Hepatocyte (in vitro differentiated cells): ENCODE results near the gene DGKK. TPM values are rescaled to one million over a fixed set of nuclear protein-coding genes. Genes with fewer than 3 reads are reported as not detected.

Experiments used
- DNase-seq: peaks from one replicate; pipeline ENCODE4 v3.0.0-alpha.2; 2016; ENCODE audit warnings: low spot score
- H2AFZ ChIP-seq: fragments of 200-600 bp; sonication (generic); 2 replicates; pipeline ENCODE4 v1.6.0; 2016; ENCODE audit warnings: antibody characterized with exemption, mild to moderate bottlenecking
- H3K27ac ChIP-seq: fragments of 200-600 bp; sonication (generic); 2 replicates; pipeline ENCODE4 v1.5.1; 2016; ENCODE audit warnings: mild to moderate bottlenecking
- H3K27me3 ChIP-seq: fragments of 200-600 bp; sonication (generic); 2 replicates; pipeline ENCODE4 v1.6.1; 2016
- H3K36me3 ChIP-seq: fragments of 200-600 bp; sonication (generic); replicated peaks from 2 replicates; pipeline ENCODE4 v1.5.1; 2016; ENCODE audit warnings: low read depth; ENCODE audit not compliant: insufficient read depth
- H3K4me1 ChIP-seq: fragments of 200-600 bp; sonication (generic); 2 replicates; pipeline ENCODE4 v1.5.1; 2016; ENCODE audit warnings: mild to moderate bottlenecking, moderate library complexity; ENCODE audit not compliant: insufficient read depth
- H3K4me2 ChIP-seq: fragments of 200-600 bp; sonication (generic); 2 replicates; pipeline ENCODE4 v1.6.0; 2016
- H3K4me3 ChIP-seq: fragments of 200-600 bp; sonication (generic); 2 replicates; pipeline ENCODE4 v1.5.1; 2016; ENCODE audit warnings: mild to moderate bottlenecking
- H3K79me2 ChIP-seq: fragments of 200-600 bp; sonication (generic); 2 replicates; pipeline ENCODE4 v1.6.0; 2017; ENCODE audit warnings: mild to moderate bottlenecking
- H3K9me2 ChIP-seq: fragments of 200-600 bp; sonication (generic); replicated peaks from 2 replicates; pipeline ENCODE4 v1.6.0; 2017; ENCODE audit warnings: mild to moderate bottlenecking; ENCODE audit not compliant: insufficient read depth
- H3K9me3 ChIP-seq: fragments of 200-600 bp; sonication (generic); 2 replicates; pipeline ENCODE4 v1.5.1; 2016; ENCODE audit warnings: low read depth, mild to moderate bottlenecking
- H4K20me1 ChIP-seq: fragments of 200-600 bp; sonication (generic); 2 replicates; pipeline ENCODE4 v1.6.0; 2016; ENCODE audit warnings: mild to moderate bottlenecking; ENCODE audit not compliant: insufficient read depth, poor library complexity, severe bottlenecking
- EZH2 ChIP-seq: fragments of 200-600 bp; sonication (generic); IDR thresholded peaks from 2 replicates; pipeline ENCODE4 v1.6.1; 2016; ENCODE audit warnings: antibody characterized with exemption, mild to moderate bottlenecking, borderline replicate concordance
- EZH2phosphoT487 ChIP-seq: fragments of 200-600 bp; sonication (generic); IDR thresholded peaks from one replicate; pipeline ENCODE4 v1.6.1; 2018; ENCODE audit warnings: antibody characterized with exemption, mild to moderate bottlenecking, low read depth, moderate library complexity; ENCODE audit not compliant: unreplicated experiment, severe bottlenecking
- WGBS: methylation state at CpG from one replicate; pipeline ENCODE4 v1.1.6; 2016; ENCODE audit warnings: low lambda C conversion rate; ENCODE audit errors: missing lambda C conversion rate; 5-methylcytosine and 5-hydroxymethylcytosine counted together
- polyA plus RNA-seq: library from polyadenylated mRNA; unstranded; fragments of >200 nt; fragmentation: Nextera tagmentation; extraction: Ambion mirVana; gene quantifications from 2 replicates; pipeline ENCODE4 v1.2.1, GENCODE V29; 2016
- total RNA-seq: library from RNA; depleted of rRNA; stranded (reverse); fragments of >200 nt; gene quantifications from 2 replicates; pipeline ENCODE4 v1.2.3, GENCODE V29; 2014
- TF ChIP-seq, protein P1 (sequence below): fragments of 200-600 bp; sonication (generic); IDR thresholded peaks from 2 replicates; pipeline ENCODE4 v1.5.1; 2016; ENCODE audit warnings: antibody characterized with exemption, mild to moderate bottlenecking; ENCODE audit not compliant: poor library complexity

The DGKK gene, protein sequence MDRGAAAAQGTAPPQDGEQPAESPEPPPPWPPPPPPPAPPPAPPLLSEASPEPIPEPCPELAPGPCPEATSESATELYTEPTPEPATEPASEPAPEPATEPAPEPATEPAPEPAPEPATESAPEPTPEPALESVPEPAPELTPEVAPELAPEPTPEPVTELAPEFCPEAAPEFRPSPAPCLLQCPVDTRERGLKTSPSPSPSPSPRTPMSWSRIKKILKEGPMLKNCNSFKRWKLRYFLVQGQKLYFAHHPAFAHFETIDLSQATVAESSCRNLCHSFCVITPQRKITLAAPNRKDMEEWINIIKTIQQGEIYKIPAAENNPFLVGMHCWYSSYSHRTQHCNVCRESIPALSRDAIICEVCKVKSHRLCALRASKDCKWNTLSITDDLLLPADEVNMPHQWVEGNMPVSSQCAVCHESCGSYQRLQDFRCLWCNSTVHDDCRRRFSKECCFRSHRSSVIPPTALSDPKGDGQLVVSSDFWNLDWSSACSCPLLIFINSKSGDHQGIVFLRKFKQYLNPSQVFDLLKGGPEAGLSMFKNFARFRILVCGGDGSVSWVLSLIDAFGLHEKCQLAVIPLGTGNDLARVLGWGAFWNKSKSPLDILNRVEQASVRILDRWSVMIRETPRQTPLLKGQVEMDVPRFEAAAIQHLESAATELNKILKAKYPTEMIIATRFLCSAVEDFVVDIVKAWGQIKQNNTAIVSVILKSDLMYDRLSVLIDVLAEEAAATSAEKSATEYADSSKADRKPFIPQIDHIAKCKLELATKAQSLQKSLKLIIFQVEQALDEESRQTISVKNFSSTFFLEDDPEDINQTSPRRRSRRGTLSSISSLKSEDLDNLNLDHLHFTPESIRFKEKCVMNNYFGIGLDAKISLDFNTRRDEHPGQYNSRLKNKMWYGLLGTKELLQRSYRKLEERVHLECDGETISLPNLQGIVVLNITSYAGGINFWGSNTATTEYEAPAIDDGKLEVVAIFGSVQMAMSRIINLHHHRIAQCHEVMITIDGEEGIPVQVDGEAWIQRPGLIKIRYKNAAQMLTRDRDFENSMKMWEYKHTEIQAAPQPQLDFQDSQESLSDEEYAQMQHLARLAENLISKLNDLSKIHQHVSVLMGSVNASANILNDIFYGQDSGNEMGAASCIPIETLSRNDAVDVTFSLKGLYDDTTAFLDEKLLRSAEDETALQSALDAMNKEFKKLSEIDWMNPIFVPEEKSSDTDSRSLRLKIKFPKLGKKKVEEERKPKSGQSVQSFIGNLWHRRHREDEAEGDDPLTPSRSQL
- total RNA-seq (0.36 and 0.40 TPM in 2 replicates), polyA plus RNA-seq (not detected in 2 replicates)

DNA sequence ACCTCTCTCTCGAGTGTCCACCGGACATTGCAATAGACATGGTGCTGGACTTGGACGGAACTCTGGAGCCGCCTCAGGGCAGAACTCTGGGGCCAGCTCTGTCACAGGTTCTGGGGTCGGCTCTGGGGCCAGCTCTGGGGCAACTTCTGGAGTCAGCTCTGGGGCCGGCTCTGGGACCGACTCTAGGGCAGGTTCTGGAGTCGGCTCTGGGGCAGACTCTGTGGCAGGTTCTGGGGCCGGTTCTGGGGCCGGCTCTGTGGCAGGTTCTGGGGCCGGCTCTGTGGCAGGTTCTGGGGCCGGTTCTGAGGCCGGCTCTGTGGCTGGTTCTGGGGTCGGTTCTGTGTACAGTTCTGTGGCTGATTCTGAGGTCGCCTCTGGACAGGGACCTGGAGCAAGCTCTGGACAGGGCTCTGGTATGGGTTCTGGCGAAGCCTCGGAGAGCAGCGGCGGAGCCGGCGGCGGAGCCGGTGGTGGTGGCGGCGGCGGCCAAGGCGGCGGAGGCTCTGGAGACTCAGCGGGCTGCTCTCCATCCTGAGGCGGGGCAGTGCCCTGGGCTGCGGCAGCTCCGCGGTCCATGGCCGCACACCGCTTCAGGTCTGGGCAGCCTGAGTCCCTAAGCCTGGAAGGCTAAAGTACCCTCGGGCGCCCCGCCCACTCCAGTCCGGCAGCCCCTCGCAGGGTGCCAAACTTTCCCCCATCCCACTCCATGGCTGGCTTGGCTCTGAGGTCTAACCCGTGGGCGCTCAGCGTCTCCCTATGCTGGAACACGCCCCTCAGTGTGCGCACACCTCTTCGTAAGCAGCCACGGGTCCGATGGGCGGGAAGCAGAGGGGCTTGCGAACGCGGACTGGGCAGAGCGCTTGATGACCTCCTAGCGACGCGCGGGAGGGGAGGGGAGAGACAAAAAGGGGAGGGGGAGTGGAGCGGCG is at the start of gene DGKK:
DGKK (minus strand) TSS at position 723 of the 929 bp plus-strand sequence; CDS start at position 576, 147 bp downstream.
- no peak within 1 kb of the TSS for H2AFZ ChIP-seq
- H3K9me3 ChIP-seq, result no peaks in the 10 kb centered on the region
- peaks cover 77% of the 10 kb centered on the region for H3K27me3 ChIP-seq
- no peaks in the 10 kb centered on the region for H4K20me1 ChIP-seq
- H3K36me3 ChIP-seq, result no peaks in the 10 kb centered on the region
- WGBS, result 52% methylated on average over 50 of the region's 59 CpGs
- DNase-seq, result peak; percentile 31
- TF ChIP-seq EZH2 (no peak), EZH2phosphoT487 (no peak)
- TF ChIP-seq, protein P1, sequence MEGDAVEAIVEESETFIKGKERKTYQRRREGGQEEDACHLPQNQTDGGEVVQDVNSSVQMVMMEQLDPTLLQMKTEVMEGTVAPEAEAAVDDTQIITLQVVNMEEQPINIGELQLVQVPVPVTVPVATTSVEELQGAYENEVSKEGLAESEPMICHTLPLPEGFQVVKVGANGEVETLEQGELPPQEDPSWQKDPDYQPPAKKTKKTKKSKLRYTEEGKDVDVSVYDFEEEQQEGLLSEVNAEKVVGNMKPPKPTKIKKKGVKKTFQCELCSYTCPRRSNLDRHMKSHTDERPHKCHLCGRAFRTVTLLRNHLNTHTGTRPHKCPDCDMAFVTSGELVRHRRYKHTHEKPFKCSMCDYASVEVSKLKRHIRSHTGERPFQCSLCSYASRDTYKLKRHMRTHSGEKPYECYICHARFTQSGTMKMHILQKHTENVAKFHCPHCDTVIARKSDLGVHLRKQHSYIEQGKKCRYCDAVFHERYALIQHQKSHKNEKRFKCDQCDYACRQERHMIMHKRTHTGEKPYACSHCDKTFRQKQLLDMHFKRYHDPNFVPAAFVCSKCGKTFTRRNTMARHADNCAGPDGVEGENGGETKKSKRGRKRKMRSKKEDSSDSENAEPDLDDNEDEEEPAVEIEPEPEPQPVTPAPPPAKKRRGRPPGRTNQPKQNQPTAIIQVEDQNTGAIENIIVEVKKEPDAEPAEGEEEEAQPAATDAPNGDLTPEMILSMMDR, result no peak
- no peaks in the 10 kb centered on the region for H3K4me1 ChIP-seq
- peak within 1 kb of the TSS; percentile 81 for H3K4me2 ChIP-seq
- peak within 1 kb of the TSS; percentile 20 for H3K4me3 ChIP-seq
- no peaks in the 10 kb centered on the region for H3K79me2 ChIP-seq
- H3K27ac ChIP-seq, result no peak within 1 kb of the TSS
- H3K9me2 ChIP-seq, result no peaks in the 10 kb centered on the region

- Histone ChIP-seq H3K9me2 (no peaks in the 10 kb centered on the region), H3K4me1 (no peaks in the 10 kb centered on the region), H2AFZ (no peak overlapping the region), H3K36me3 (no peaks in the 10 kb centered on the region), H3K79me2 (no peaks in the 10 kb centered on the region), H3K9me3 (no peaks in the 10 kb centered on the region), H3K27ac (no peak overlapping the region), H3K4me3 (no peak overlapping the region), H3K27me3 (no peaks in the 10 kb centered on the region), H3K4me2 (no peak overlapping the region), H4K20me1 (no peaks in the 10 kb centered on the region)
- TF ChIP-seq, protein P1, result no peak
- TF ChIP-seq EZH2 (no peak), EZH2phosphoT487 (no peak)
- DNase-seq, result no peak
- WGBS, result 92% methylated on average over 7 of the region's 7 CpGs
These were observed 44.2 kb upstream of the DGKK start for GRCh38 chrX:50514811-50515210.

DNA sequence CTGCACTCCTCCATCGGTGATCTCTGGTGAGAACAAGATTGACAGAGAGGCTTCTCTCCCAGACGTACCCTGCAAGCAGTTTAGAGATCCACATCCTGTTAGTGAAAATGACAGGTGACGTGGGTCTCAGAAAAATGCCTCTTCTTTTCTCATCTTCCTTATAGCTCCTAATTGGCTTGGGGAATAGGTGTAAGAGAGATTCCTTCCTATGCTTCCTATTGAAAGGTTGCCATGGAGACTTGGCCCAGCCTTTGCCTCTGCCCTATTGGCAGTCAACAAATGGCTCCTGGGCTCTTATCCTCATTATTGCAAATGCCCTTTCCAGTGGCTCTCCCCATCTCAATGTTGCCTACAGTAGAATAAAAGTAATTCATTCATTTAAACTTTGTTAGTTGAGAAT is 26.5 kb upstream of the DGKK start:
- Histone ChIP-seq H3K27ac (no peak overlapping the region), H3K36me3 (no peaks in the 10 kb centered on the region), H3K79me2 (no peaks in the 10 kb centered on the region), H2AFZ (no peak overlapping the region), H3K4me1 (no peaks in the 10 kb centered on the region), H3K4me2 (no peak overlapping the region), H3K4me3 (no peak overlapping the region), H3K27me3 (no peaks in the 10 kb centered on the region), H3K9me2 (no peaks in the 10 kb centered on the region), H3K9me3 (no peaks in the 10 kb centered on the region), H4K20me1 (no peaks in the 10 kb centered on the region)
- TF ChIP-seq, protein P1, result no peak
- TF ChIP-seq EZH2phosphoT487, result no peak
- TF ChIP-seq EZH2, result no peak
- no peak for DNase-seq
- WGBS, result 74% methylated on average over 3 of the region's 3 CpGs
